Spleen (tissue), 7 donors: ENCODE data around the gene NTNG1.

Experiments
- POLR2AphosphoS5 ChIP-seq, 3 donors: sonication (generic); formaldehyde crosslinking; IDR thresholded peaks; one replicate each; pipeline ENCODE4 v1.5.1; 2017; ENCODE audit warnings: antibody characterized with exemption in 3 of 3
- TF ChIP-seq, protein P1 (sequence below), 11 experiments: fragments of 200-600 bp in 7 of 11; fragments of 450-650 bp in 4 of 11; sonication (generic) in 4 of 11; IDR thresholded peaks in 8 of 11; conservative IDR thresholded peaks in 3 of 11; 1 replicate in 7 of 11; 2 replicates in 4 of 11; pipeline versions ENCODE4 v1.4.0 to v1.8.0; 2016 to 2021; ENCODE audit warnings: antibody characterized with exemption in 11 of 11, inconsistent platforms in 4 of 11, mild to moderate bottlenecking in 1 of 11
- donor health status: DM: no; HTN: no; CAD: no; lungs with moderate emphysema.
- donor health status: DM: no; HTN: no; CAD: no.
- donor health status: DM: no; HTN: no; CAD: no.

DNA sequence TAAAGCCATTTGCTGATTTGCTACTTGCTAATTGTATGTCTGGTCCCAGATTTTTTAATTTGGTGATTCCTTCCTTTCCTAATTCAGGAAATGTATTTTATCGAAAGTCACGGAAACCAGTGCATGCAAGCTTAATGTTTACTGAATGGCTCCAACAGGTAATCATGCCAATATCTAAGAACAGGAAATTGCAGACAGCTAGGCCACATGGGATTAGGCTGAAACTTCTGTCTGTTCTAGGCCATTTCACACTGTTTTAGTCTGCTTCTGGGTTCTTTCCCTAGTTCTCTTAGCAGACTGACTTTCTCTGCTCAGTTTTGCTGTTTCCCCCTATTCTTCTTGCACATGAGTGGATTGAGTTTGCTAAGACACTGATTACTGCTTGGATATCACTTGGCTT lies 111.4 kb downstream of the NTNG1 start:
- TF ChIP-seq, protein P1, sequence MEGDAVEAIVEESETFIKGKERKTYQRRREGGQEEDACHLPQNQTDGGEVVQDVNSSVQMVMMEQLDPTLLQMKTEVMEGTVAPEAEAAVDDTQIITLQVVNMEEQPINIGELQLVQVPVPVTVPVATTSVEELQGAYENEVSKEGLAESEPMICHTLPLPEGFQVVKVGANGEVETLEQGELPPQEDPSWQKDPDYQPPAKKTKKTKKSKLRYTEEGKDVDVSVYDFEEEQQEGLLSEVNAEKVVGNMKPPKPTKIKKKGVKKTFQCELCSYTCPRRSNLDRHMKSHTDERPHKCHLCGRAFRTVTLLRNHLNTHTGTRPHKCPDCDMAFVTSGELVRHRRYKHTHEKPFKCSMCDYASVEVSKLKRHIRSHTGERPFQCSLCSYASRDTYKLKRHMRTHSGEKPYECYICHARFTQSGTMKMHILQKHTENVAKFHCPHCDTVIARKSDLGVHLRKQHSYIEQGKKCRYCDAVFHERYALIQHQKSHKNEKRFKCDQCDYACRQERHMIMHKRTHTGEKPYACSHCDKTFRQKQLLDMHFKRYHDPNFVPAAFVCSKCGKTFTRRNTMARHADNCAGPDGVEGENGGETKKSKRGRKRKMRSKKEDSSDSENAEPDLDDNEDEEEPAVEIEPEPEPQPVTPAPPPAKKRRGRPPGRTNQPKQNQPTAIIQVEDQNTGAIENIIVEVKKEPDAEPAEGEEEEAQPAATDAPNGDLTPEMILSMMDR (IDR thresholded peaks at IDR 0.05 in 8 of 11, conservative IDR thresholded peaks at IDR 0.05 in 3 of 11): no peak
- no peak for TF ChIP-seq POLR2AphosphoS5 (IDR thresholded peaks at IDR 0.05)
